NCI-H524 treated with DMSO at 0.1 percent for 48 hours (cell line): ENCODE results near the gene LGSN.
A peak's percentile ranks its signal among the peaks of the same experiment; 100 is the strongest.
"Not testable (repeated sequence)": the region's sequence is repeated elsewhere in the genome, so short reads cannot be mapped to it uniquely, and the experiment has no call there.

Source experiments
- DNase-seq: peaks from one replicate; lab custom pipeline; 2025; lab: John Stamatoyannopoulos, UW

The LGSN gene

DNA sequence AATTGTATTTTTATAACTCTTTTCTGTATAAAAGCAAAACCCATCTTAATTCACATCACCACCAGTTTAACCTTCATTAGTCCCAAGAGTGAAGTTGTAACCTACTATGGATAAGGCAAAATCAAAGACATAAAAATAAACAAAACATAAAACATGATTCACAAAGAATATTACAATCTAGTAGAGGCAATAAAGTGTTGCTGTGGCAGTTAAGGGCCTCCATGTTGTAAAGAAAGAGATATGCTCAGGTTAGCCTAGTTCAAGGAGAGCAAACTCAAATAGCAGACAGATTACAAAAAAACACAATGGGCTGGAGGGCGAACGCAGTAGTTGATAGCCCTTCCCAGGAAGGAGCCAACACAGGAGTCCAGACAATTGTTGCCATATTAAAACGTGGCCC lies 13.4 kb downstream of the LGSN start:
- DNase-seq = no peak

DNA sequence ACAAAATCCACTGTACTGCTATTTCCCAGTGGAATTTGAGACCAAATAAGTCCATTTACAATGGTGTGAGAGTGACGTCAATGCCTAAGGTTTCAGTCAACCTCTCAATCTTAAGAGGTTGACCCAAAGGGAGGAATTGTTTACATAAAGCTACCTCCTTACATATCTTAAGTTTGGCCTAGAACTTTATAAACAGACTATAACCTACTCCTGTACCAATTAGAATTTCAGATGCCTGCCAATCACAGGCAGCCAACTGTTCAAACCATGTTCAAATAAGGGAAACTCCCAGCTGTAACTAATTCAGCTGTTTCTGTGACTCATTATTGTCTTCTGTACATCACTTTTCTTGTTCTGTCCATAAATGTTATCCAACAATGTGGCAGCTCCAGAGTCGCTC lies 14.5 kb downstream of the LGSN start:
- no peak for DNase-seq

DNA sequence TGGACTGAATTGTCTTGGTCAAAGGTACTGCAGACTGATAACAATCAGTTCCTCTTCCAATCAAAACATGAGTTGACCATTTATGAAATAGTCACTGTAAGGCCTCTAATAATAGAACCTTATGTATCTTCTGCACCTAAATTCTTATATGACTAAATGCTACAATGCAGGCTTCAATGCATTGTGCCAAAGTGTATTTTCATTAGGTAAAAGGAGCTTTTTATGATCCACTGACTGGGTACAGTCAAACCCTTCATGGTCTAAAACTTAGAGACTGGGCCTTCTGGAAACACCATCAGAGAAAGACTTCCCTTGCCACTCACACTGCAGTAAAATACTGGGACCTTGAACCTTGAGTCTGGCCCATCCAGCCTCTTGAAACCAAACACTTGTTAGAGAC lies 16.3 kb downstream of the LGSN start:
- no peak for DNase-seq

DNA sequence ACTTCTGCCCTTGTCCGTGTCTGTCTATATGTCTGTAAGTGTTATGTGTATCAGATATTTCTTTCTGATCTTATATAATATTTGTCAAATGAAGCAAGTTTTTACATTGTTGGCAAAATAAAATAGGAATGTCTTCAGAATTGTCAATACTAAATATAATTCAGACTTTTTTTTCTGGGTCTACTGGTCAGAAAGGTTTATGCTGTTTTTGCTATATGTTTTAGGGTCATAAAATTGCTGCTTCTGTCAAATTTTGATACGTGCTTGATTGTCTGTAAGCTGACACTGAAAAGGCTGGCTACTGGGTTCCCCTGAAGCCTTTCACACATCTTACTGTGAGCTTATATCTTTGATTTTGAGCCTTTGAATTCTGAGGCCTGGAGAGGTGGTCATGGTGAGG lies 20.1 kb downstream of the LGSN start:
- DNase-seq = no peak

DNA sequence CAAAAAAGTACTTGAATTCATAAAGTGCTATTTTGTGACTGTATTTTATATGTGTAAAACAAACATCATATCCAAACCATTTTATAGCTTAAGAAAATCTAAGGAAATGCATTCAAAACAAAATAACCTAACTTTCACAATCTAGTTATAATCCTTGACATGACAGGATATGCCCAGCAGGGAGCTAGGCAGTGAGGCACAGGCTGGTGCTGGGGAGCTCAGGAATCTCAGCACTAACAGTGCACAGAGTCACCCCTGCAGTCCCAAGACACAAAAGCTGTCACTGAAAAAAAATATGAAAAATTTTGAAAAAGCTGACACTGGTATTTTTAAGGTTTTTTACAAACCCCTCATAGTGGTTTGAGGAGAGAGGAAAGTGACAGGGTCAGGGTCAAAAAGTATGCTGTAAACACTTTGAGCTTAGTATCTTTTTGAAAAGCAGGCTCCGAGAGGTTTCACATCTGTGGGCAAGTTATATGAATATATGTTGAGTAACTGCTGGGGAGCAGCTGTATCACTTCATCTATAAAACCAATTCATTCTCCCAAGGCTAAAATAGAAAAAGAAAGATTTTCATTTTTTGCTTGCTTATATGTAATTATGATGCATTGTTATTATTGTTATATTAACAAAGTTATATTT lies 24.1 kb downstream of the LGSN start:
- DNase-seq = no peak

DNA sequence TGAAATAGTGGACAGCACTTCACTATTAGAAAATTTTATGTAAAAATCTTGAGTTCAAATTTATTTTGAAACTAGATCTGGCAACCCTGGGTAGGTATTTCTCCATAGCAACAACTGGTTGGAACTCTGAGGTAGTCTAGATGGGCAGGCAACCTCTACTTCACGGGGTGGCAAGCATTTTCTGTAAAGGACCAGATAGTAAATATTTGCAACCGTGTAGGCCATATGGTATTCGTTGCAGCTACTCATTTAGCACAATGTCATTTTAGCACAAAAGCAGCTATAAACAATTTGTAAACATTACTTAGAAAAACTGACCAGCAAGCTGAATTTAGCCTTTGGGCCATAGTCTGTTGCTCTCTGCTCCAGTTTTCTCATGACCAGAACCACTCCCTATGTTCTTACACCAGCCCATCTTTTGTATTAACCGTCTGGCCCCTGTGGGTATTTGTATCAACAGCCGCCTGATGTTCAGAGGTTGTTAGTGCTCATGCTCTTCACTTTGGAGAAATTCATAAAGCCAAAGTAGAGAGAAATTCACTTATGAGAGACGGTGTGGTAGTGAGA lies 29.2 kb downstream of the LGSN start:
- no peak for DNase-seq

DNA sequence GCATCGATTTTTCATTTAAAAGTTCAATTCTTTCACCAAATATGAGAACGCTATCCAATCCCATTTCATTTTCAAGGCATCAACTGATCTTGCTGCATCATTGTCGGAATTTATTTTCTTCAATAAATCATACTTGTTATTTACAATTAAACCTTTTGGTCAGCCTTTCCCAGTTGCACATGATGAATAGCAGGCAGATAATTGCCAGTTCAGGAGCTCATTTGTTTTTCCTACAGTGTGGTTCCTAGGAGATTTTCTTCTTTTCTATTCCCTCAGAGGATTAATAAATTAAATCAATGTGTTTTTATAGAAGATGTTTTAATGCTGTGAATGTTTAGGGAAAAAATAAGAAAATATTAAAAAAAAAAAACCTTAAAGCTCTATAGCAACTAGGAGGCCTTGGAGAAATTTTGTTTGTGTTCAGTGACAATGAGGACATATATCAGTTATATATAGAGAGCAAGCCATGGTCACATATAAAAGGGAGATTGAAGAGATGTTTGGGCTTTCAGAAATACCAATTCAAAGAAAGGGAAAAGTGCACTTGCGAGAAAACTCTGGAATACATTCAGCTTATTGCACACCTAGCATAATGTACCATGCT lies 30.4 kb downstream of the LGSN start:
- DNase-seq = no peak

DNA sequence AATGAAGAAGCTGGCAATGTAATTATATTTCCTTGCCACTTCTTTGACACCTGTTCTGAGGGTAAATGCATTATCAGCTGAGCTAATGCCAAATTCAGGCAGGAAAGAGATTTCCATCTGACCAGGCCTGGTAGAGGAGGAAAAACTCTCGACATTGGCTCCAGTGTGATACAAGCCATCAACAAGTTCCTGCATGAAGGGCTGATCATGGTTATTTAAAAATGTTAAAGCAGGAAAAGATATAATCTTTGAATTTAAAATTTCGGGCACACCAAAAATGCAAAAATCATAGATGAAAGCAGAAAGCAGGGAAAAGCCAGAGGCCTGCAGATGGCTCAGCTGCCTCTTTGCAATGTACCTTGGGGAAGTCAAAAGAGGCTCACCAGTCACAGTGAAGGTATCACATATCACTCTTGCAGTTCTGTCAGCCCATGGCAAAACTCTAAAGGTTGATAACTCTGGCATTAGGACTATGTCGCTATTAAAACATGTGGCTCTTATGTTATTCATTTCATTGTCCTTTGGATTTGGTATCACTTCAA lies 39.1 kb downstream of the LGSN start:
- no peak for DNase-seq

DNA sequence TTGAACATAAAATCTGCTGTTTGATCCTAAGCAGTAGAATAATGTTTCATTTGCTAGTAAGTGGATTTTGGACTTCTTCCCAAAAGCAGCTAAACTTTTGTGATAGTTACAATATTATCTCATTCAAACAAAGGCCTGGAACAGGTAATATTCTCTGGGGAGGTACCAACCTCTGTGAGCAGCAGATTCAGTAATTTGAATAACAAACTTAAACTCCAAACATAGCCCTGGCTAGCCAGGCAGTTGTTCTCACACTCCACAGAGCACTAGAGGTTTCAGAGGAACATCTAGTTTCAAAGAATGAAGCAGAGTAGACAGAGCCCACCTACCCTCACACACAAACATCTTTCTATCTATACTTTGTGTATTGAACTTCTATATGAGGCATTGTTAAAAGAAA lies 40.9 kb downstream of the LGSN start:
- no peak for DNase-seq

DNA sequence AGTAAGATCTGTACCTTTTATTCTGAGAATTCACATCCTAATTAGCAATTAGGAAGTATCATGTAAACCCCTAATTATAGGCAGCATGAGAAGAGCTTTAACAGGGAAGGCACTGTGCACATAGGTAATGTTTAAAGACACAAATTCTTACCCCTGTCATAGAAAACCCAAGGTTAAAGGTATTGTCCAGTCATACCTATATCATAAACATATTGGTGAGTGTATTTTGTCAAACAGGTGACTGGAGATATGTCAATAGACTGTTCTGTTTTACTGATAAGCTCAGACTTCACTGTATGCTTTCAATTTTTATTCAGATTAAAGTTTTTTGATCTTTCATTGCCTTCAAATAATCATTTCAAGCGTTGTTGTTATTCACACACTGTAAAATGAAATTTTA lies 43.8 kb downstream of the LGSN start:
- no peak for DNase-seq

DNA sequence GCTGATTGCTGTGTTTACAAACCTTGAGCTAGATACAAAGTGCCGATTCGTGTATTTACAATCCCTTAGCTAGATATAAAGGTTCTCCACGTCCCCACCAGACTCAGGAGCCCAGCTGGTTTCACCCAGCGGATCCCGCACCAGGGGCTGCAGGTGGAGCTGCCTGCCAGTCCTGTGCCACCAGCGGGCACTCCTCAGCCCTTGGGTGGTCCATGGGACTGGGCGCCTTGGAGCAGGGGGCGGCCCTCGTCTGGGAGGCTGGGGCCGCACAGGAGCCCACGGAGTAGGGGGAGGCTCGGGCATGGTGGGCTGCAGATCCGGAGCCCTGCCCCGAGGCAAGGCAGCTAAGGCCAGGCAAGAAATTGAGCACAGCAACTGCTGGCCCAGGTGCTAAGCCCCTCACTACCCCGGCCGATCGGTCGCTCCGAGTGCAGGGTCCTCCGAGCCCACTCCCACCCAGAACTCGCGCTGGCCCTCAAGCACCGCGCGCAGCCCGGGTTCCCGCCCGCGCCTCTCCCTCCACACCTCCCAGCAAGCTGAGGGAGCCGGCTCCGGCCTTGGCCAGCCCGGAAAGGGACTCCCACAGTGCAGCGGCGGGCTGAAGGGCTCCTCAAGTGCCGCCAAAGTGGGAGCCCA lies 44.9 kb downstream of the LGSN start:
- DNase-seq = not testable (repeated sequence)

DNA sequence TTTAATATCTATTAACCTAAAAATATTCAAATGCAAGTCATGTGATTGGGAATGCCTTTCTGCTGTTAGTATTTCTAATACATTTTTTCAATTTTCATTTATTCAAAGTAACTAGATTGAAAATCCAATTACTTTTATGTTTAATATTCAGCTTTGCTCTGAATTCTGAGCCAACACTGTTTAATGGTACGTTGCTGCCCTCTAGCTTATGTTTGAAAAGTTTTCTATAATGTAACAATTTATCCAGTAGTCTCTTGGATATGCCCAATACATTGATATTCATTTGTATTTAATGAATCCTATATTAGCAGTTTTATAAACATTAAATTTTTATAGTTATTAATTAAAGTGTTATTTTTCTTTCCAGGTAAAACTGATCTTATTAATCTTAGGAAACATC lies 47.4 kb downstream of the LGSN start:
- DNase-seq = peak; percentile 6

DNA sequence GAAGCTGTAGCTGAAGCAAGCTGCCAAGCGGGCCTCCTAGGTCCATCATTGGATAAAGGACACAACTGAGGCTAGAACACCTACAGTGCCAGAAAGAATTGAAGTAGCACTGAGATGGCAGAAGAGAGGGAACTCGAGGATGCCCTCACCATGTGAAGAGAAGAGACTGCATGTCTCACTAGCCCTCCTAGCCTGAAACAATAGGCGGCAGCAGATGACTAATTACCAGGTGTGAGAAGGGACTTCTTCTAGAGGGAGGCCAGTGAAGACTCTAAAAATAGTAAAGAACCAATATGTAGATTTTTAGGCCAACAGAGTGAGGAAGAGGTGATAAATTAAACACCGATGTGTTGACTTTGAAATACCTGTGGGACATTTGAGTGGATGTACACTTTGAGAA lies 50.3 kb downstream of the LGSN start:
- no peak for DNase-seq

DNA sequence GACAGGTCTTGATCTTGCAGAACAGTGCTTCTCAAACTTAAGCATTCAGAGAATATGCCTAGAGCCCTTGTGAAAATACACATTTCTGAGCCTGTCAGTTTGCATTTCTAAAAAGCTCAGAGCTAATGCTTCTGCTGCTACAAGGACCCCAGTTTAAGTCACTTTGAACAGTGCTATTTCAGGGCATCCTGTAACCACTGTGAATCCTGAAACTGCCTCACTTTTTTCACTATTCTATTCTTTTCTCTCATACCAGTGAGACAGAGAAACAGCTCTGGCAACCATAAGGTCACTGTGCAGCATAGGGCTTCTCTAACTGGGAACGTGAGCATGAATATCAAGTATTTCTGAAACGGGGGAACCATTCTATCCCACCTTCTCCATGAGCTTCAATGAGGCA lies 51.2 kb downstream of the LGSN start:
- DNase-seq = no peak

DNA sequence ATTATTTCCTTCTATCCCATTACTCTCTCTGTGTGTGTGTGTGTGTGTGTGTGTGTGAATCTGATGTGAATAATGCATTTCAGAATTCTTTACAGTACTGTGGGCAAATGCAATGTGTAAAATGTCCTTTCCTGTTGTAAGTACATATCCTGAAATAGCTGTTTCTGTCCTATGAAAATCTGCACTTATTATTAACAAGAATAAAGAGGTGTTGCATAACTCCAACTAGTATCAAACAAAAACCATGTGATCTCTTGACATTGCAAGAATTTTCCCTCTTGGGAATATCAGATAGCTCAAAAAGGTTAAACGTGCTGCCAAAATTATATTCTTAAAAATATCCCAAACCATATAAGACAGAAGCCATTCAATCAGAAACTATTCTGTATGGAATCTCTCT lies 52.0 kb downstream of the LGSN start:
- no peak for DNase-seq

DNA sequence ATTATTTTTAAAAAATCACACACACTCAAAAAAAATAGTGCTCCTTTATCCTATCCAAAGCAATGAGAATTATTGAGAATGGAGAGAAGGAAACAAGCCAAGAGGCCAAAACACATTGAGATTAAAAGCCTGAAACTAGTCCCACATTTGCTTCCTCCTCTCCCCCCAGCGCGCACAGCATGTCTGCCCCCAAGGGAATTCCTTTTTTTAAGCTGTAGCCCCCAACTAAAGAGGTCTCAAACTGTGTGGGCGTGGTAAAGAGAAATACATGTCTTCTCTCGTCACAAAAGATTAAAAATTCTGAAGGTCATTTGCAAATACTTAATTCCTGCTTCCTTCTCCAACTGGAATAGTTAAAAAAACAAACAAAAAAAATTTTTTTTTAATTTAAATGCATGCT lies 52.7 kb downstream of the LGSN start:
- no peak for DNase-seq

DNA sequence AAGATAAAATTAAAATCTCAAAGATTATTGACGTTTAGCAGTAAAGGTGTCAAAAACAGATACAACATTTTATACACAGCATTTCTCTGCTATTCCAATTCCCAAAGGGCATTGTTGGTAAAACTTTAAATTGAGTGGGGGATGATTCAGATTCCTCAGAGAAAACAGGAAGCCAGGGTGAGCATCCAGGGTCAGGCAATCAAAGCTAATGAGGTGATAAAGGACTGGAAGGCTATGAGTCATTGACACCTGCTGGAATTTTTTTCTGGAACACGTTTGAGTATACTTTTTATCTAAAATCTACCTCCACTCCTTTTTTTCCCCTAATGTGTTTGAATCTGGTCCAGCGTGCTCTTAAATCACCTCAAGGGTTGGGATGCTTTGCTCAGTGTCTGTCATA lies 56.3 kb downstream of the LGSN start:
- DNase-seq = no peak

DNA sequence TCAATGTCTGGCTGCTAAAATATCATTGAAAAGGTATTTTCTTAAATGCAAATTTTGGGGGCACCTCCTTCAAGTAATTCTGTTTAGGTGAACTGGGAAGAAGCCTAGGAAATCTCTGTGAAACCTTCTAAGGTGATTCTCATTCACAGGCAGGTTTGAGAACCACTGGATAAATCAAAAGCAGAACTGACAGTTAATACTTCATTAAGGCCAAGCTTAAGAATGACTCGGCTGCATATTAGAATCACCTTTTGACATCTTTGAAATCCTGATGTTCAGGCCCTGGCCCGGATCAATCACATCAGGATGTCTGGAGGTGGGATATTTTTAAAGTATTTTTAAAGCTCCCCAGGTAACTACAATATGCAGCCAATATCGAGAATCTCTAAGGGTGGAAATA lies 58.0 kb downstream of the LGSN start:
- DNase-seq = no peak

DNA sequence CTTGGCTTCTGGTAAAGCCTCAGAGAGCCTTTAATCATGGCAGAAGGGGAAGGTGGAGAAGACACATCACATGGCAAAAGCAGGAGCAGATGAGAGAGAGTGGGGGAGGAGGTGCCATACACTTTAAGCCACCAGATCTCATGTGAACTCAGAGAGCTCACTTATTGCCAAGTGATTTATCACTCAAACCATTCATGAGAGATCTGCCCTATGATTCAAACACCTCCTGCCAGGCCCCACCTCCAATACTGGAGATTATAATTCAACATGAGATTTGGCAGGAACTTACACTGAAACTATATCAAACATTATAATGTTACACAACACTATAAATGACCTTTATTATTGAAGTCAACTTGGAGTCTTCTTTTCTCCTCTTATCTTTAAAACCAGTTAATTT lies 60.6 kb downstream of the LGSN start:
- DNase-seq = no peak

DNA sequence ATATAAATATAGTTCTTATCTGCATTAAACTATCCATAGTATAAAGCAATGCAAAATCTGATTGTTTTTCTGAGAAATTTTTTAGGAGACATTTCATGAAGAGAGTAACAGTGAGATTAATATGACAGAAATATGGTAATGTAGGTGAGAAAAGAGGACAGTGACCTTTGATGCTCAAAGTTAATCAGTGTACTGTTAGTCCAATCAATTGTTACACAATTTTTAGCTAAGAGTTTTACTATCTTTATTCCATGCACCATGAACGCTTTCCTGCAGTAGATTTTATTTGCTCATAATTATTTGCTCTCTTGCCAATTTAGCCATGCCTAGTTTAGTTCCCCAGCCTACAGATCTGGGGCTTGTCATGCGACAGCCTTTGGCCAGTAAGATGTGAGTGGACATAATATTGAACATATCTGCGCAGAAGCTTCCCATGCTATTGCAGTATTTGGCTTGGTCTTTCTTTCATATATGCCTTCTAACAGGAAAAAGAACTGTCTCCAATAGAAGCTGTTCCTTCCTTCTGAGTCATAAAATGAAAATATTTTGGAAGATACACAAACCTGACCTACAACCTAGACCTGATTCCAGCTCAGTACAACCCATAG lies 69.8 kb downstream of the LGSN start:
- DNase-seq = no peak

DNA sequence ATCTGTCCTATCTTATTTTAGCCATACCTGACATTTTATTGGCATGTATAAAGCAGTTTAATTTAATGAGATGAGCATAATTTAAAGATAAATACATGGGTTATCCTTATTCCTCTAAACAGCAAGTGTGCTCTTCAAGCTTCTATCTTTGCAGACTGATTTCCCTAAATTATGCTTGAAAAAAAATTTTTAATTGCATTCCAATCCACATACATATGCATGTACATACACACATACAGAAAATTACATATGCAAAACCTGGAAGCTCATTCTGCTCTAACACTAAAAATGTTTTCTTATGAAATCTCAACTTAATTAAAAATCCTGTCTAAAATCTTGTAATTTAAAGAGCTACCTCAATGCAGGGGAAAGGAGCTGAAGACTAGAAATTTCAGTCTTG lies 73.2 kb downstream of the LGSN start:
- no peak for DNase-seq

DNA sequence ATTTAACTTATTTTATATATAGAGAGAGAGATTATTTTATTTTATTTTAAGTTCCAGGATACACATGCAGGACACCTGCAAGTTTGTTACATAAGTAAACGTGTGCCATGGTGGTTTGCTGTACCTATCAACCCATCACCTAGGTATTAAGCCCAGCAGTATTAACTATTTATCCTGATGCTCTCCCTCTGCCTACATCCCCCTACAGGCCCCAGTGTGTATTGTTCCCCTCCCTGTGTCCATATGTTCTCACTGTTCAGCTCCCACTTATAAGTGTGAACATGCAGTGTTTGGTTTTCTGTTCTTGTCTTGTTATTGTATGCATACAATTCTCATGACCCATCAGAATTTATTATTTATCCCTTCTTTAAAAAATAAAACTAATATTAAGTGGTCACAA lies 73.9 kb downstream of the LGSN start:
- DNase-seq = no peak

DNA sequence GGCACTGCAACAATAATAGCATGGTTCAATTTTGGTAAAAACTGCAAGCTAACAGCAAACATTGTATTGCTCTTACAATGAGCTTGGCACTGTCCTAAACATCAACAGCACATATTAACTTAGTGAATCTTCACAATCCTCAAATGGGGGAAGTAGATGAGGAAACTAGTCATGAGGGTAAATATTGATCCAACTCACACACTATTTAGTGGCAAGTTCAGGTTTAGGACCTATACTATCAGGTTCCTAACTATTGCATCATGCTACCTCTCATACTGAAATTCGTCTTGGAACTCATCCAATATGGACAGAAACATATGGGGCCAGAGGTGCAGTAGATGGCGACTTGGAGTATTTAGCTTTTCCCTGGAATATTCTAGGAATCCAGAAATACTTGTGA lies 74.4 kb downstream of the LGSN start:
- DNase-seq = no peak
